ENCODE data around the gene GBP5.
"Not testable (repeated sequence)": the region's sequence is repeated elsewhere in the genome, so short reads cannot be mapped to it uniquely, and the experiment has no call there.

GBP5 gene, protein sequence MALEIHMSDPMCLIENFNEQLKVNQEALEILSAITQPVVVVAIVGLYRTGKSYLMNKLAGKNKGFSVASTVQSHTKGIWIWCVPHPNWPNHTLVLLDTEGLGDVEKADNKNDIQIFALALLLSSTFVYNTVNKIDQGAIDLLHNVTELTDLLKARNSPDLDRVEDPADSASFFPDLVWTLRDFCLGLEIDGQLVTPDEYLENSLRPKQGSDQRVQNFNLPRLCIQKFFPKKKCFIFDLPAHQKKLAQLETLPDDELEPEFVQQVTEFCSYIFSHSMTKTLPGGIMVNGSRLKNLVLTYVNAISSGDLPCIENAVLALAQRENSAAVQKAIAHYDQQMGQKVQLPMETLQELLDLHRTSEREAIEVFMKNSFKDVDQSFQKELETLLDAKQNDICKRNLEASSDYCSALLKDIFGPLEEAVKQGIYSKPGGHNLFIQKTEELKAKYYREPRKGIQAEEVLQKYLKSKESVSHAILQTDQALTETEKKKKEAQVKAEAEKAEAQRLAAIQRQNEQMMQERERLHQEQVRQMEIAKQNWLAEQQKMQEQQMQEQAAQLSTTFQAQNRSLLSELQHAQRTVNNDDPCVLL

DNA sequence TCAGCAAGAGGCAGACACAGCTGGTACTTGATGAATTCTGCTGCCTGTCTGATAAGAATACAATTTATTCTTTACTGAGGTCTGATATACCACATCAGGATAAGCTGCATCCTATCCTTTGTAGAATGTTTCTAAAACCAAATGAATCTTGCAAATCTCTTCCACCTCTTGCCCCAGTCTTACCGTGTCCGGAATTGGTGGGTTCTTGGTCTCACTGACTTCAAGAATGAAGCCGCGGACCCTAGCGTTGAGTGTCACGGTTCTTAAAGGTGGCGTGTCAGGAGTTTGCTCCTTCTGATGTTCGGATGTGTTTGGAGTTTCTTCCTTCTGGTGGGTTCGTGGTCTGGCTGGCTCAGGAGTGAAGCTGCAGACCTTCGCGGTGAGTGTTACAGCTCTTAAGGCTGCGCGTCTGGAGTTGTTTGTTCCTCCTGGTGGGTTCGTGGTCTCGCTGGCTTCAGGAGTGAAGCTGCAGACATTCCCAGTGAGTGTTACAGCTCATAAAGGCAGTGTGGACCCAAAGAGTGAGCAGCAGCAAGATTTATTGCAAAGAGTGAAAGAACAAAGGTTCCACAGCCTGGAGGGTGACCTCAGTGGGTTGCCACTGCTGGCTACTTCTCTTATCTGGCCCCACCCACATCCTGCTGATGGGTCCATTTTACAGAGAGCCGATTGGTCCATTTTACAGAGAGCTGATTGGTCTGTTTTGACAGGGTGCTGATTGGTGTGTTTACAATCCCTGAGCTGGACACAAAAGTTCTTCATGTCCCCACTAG, at the start of gene GBP5:
Gene GBP5, minus strand, starts transcription at position 592 of the 773 bp plus-strand sequence. CDS start 3,305 bp downstream, outside the sequence.
- not testable (repeated sequence) for DNase-seq

DNA sequence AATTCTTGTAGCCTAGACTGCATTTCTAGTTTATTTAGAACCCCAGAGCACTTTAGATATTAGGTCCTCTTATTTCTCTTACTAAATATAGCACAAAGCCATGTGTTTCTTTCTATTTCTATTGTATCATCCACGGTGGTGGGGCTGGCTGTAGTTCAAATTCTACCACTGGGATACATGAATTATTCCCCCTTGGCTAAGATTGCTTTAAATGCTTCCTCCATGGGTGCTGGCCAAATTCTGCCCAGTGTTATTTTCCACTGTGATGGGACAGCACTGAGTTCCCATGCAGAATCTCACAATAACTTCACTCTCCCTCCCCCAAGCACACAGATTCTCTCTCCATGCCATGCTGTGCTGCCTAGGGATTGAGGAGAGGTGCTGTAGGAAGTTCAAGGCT, 49.7 kb upstream of the GBP5 start:
- DNase-seq, result no peak

DNA sequence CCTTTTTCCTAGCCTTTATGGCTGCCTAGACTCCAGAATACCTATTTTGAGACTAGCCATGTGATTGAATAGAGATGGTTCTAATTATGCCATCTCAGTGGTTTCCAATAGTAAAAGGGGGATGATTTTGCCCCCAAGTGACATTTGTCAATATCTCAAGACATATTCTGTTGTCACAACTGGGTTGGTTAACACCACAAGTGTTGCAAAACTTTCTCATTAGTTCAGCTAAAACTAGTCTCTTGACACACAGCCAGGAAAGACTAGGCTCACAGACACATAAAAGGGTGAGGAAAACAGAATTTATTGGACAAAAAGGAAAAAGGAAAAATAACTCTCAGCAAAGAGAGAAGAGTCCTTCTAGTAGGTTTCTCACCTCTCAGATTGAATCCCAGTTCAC, 39.9 kb upstream of the GBP5 start:
- DNase-seq, result no peak

DNA sequence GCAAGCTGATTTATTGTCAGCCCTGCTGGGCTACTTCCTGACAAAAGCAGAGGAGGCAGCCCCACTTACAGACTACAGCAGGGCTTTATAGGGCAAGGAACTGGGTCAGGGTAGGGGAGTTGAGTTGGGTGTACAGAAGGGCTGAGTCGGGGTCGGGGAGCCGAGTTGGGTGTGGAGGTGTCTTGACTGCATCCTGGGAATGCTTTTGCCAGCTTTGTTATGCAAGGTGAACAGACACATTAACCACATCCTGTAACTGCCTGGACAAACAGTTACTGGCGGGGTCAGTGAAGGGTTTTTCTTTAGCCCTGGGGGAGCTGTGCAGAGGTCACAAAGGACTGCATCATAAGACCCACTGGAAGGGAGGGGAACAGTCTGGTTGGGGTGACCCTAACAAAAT, 39.1 kb upstream of the GBP5 start:
- no peak for DNase-seq

GRCh38 chr1:89310976-89311375, 38.3 kb upstream of the GBP5 start:
- no peak for DNase-seq

DNA sequence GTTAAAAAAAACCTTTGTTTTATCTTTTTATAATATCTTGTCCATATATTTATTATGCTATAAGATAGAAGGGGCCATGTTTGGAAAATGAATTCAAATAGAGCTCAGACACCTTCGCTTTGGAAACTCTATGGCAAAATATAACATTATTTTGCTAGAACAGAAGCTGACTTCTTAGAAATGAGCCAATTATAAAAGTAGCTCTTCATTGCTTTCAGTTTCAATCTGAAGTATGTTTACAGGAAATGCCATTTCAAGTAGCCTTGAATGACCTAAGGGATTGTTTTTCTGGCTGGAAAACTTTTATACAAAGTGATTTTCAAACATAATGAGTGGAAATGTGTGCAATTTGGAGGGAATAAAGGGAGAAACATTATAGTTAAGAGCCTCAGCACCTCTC, 37.8 kb upstream of the GBP5 start:
- DNase-seq, result peak; percentile 62

DNA sequence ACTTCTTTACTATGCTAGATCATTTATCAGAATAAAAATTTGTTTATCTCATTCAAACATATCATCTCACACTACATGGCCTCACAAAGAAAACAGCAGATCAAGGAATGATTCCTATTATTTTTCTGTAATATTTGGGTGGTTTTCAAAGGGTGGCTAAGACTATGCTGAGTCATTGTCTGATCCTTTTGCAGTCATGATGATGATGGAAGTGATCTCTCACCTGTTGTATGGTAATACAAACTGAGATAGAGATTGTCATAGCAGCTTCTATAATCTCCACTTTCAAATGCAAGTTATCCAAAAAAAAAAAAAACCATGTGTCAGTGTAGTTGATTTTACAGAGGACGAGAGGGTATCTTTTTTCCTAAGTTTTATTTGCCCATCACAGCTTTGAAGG, 37.2 kb upstream of the GBP5 start:
- DNase-seq, result no peak

DNA sequence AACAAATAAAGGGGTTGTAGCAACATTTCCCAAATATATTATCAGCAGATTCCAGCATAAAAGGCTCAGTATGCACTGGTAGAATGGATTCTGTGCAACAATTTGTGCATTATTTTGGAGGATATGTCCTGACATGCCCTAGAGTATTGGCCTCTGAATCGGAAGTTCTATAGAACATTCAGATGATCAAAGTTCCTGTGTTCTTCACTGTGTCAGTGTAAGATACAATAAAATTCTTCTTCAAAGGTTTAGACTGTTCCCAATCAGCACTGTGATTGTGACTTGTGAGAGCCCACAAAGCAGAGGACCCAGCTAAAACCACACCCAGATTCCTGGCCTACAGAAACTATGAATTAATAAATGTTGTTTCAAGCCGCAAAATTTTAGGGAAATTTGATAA, 33.6 kb upstream of the GBP5 start:
- no peak for DNase-seq

GRCh38 chr1:89305493-89305892, 32.8 kb upstream of the GBP5 start:
- DNase-seq, result no peak

GRCh38 chr1:89304572-89305230, 32.0 kb upstream of the GBP5 start:
- DNase-seq, result no peak

DNA sequence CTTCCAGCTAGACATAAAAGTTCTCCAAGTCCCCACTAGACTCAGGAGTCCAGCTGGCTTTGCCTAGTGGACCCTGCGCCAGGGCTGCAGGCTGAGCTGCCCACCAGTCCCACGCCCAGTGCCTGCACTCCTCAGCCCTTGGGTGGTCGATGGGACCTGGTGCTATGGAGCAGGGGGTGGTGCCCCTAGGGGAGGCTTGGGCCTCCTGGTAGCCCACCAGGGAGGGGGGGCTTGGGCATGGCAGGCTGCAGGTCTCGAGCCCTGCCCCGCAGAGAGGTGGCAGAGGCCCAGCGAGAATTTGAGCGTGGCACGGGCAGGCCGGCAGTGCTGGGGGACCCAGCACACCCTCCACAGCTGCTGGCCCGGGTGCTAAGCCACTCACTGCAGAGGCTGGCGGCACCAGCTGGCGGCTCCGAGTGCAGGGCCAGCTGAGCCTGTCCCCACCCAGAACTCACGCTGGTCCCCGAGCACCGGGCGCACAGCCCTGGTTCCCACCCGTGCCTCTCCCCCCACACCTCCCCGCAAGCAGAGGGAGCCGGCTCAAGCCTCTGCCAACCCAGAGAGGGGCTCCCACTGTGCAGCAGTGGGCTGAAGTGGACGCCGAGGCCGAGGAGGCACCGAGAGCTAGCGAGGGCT, 30.2 kb upstream of the GBP5 start:
- DNase-seq, result no peak

- not testable (repeated sequence) for DNase-seq
Measured at GRCh38 chr1:89299739-89300463, 27.2 kb upstream of the GBP5 start.

- DNase-seq, result no peak
Measured at GRCh38 chr1:89298461-89298860, 25.8 kb upstream of the GBP5 start.

DNA sequence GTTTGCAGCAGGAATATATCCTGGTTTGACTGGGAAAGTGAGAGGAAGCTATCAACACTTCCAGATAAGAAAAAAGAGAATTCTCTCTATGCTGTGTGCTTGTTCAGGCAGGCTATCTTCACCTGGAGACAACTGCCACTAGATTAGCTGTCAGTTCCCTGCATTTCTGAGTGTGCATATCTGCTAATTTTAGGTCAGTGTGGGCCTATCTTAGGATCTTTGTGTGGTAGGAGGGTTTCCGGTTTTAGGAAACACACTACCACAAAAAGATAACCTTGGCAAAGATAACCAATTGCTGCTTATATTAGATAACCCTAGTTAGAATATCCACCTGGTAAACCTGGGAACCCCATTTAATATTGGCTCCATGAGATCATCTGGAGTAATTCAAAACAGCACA, 22.5 kb upstream of the GBP5 start:
- no peak for DNase-seq

DNA sequence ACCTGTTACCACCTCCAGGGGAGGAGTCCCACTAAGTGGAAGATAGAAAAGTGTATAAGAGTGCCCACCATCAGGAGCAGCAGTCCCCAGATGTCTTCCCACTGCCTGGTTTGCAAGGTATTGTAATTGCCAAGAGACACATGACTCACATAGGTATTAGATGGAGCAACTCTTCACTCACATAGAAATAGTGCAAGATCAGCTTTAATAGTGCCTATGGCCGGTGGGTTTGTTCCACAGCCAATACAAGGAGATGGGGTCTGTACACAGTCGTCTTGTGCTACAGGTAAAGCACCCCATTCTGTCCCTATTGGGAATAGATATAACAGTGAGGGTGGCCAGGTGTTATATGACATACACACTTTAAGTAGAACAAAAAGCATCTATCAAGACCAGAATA, 18.6 kb upstream of the GBP5 start:
- no peak for DNase-seq

GRCh38 chr1:89288051-89288340, 15.3 kb upstream of the GBP5 start:
- DNase-seq, result no peak

DNA sequence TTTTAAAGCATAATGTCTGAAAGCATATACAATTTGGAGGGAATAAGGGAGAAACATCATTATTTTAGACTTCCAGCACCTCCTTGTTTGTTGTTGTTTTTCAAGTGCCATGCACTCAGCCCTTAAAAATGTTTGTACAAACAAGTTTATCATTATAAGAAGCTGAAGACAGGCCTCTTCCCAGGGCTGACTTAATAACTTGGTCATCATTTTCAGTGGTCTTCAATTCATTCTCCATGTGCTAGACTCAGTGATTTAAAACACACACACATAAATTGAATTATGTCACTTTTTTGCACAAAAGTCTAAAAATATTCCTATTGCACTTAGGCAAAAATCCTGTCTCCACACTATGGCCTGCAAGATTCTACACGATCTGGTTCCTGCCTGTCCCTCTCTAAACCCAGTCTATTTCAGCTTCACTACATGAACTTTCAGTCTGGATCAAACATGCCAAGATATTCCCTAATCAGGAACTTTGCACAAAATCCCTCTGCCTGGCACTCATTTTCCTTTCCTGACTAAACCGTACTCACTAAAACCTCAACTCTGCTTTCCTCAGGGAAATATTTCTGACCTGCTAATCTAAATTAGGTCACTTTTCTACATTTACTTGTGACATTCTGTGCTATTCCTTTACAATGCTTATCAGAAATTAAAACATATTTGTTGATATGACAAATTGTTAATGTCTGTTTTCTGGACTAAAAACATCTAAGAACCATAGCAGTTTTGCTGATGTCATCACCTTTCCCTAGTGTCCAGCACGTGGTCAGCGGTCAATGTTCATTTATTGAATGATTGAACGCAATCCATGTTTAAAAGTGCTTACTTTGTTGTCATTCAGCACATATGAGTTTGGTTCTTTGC, 14.8 kb upstream of the GBP5 start:
- DNase-seq, result no peak

DNA sequence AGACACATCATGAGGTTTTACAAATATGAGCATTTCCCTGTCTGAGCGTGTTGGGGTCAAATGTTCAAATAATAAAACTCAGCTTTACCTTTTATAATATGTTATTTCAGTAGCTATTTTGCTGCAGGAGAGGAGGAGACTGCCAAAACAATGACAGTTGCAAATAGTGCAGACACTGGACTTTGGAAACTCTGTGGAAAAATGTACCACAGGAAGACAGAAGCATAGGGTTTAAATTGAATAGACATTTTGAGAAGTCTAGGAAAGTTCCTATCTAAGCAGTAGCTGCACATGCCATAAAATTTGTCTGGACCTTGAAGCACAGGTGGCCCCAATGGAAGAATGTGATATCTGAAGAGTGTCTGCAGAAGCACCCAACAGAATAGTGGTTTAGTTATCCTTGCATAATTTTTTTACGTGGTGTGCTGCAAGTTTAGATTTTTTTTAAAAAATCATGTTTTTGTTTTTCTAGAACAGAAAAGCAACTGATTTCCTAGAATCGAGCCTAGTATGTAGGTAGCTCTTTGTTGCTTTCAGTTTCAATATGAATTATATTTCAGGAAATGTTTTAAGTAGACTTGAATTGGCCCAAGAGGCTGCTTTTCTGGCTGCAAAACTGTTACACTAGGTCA, 14.0 kb upstream of the GBP5 start:
- DNase-seq, result no peak

GRCh38 chr1:89285745-89286380, 13.2 kb upstream of the GBP5 start:
- no peak for DNase-seq

DNA sequence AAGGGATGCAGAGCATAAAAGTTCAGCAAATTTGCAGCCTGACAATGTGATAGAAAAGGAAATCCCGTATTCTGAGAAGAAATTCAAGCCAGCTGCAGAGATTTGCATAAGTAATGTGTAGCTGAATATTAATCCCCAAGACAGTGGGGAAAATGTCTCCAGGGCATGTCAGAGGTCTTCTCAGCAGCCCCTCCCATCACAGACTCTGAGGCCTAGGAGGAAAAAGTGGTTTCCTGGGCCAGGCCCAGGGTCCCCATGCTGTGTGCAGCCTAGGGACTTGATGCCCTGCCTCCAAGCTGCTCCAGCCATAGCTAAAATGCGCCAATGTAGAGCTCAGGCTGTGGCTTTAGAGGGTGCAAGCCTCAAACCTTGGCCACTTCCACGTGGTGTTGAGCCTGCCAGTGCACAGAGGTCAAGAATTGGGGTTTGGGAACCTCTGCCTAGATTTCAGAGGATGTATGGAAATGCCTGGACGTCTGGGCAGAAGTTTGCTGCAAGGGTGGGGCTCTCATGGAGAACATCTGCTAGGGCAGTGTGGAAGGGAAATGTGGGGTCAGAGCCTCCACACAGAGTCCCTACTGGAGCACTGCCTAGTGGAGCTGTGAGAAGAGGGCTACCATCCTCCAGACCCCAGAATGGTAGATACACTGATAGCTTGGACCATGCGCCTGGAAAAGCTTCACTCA, 11.6 kb upstream of the GBP5 start:
- DNase-seq, result not testable (repeated sequence)

Data from DMS79 (cell line).